ENCODE results near the gene WBP1L.

- TF ChIP-seq CTCF (IDR thresholded peaks at IDR 0.05) (no peak), POLR2A (IDR thresholded peaks at IDR 0.05) (no peak), POLR2AphosphoS5 (IDR thresholded peaks at IDR 0.05; ENCODE audit: insufficient read depth in 1 of 2, low read depth in 1 of 2) (no peak)
Measured at GRCh38 chr10:102791754-102792395, 48.1 kb downstream of the WBP1L start.

Data from vagina (tissue), 2 donors.